Activated CD4-positive, alpha-beta T cell treated with anti-CD3 and anti-CD28 coated beads, Interleukin-2, Interleukin-6, amounts not matched to agents 100 ng/mL and 50 ng/mL, durations not matched to agents 16 hours and 8 hours (primary cell): ENCODE data around the gene ZNF22.
"Not testable (repeated sequence)": the region's sequence is repeated elsewhere in the genome, so short reads cannot be mapped to it uniquely, and the experiment has no call there.

Experiments used
- DNase-seq: peaks from one replicate; pipeline ENCODE4 v3.0.0-alpha.2; 2020

ZNF22 gene

GRCh38 chr10:44992732-44993225, 7.9 kb upstream of the ZNF22 start:
- DNase-seq = no peak

DNA sequence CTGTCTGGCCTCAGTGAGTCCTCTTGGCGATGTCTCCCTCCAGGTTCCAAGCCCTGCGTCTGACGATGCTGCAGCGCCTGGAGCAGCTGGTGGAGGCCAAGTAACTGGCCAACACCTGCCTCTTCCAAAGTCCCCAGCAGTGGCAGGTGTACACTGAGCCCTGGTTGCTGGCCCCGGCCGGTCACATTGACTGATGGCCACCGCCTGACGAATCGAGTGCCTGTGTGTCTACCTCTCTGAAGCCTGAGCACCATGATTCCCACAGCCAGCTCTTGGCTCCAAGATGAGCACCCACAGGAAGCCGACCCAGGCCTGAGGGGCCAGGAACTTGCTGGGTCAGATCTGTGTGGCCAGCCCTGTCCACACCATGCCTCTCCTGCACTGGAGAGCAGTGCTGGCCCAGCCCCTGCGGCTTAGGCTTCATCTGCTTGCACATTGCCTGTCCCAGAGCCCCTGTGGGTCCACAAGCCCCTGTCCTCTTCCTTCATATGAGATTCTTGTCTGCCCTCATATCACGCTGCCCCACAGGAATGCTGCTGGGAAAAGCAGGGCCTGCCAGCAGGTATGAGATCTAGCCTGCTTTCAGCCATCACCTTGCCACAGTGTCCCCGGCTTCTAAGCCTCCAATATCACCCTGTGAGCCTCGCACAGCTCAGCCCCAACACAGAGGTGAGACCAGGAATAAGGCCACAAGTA, 7.3 kb upstream of the ZNF22 start:
- no peak for DNase-seq

DNA sequence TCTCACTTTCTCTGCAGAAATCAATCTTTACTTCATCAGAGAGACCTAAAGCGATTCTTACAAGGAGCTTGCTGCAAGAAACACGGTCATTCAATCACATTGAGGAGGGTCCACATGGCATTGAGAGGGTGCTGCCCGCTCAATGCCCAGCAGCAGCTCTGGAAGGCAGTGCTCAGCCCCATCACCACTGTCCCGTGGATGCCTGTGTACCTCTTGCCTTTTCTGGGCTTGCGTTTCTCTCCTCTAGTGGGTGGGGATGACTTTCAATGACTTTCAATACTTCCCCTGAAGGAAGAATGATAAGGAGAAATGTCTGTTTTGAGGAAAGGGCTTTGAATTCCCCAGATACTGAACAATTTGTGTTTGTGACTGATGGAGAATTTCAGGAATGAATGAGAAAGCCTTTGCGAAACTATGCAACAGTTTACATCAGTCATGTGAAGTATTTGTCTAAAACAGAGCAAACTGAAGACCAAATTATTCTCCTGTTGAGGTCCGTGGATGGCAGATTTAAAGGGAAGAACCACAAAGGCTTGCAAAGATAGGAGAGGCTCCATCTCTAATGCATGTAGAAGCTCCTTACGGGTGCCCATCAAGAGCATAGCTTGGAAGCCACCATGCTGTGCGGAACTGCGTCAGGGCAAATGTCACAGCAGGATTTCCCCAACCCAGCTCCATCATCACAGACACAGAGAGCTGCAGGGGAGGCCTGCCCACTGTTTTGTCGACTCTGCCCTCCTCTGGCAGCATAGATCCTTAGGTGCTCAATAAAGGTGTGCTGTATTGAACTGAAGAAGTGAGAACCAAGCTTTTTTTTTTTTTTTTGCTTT, 6.6 kb upstream of the ZNF22 start:
- no peak for DNase-seq

GRCh38 chr10:44994752-44995530, 5.8 kb upstream of the ZNF22 start:
- DNase-seq = no peak

DNA sequence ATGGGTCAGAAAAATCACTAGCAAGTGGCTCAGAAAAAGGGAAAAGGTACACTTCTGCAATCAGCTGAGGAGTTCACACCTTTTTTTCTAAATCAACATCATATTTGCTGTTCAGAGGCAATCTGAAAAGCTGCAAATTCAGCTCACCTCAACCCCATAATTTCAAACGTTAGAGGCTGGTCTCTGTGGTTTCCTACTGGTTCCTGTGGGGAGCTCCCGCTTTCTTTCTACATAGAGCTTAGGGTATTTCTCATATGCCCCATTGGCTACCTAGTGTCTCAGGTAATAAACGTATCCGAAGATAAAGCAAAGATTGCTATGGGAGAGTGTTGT, 5.2 kb upstream of the ZNF22 start:
- DNase-seq = peak; percentile 20

DNA sequence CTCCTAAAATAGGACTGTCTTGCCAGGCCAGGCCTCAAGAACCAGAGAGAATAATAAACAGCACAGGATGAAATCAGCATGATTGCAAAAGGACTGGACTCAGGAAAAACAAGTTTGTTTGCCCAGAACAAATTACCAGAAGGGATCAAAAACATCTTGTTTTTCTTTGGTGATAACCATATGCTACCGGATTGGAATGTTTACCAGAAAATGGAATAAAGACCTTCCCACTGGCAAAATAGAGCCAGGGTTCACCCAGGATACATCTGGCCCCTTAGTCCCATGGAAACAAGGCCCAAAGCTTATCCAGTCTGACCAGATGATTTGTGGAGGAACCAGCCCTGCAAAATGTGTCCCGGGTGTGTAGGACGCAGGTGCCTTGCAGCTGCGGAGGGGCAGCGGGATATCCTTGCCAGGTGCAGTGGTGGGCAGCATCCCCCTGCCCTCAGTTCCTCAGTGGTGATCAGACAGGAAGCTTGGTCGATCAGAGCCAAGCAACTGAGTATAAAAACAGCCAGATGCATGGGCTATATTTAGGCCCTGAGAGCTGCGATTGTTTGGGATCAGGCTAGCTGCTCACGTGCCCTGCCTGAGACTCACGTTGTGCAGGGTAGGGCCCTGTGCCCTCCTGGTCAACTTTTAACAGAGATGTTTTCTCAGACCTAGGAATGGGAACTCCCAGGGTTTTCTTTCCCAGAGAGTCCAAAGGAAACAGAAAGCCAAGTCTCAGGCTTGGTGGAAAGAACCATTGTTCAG, 4.6 kb upstream of the ZNF22 start:
- DNase-seq = no peak

DNA sequence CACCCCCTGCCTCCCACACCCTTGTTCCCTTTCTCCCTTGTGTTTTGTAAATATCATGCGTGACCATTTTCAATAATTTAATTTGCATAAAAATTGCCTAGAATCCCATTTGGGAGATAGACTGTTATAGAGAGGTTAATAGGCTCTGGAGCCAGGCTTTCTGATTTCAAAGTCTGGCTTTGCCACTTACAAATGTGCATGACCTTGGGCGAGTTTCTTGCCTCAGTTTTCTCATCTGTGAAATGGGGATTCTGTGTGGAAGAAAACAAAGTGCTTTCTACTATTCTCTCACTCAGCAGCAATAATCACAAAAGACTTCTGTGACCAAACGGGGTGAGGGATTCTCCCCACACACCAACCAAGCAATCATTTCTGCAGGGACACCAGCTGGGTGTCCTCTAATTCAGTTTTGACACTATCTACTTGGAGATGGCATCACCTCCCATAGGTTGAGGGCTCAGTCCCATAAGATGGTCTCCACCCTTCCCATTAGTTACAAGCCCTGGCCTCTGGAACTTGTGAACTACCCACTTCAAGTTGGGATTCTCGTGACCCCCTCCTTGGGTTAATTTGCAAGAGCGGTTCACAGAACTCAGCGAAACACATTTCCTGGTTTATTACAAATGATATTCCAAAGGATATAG, 3.5 kb upstream of the ZNF22 start:
- DNase-seq = no peak

DNA sequence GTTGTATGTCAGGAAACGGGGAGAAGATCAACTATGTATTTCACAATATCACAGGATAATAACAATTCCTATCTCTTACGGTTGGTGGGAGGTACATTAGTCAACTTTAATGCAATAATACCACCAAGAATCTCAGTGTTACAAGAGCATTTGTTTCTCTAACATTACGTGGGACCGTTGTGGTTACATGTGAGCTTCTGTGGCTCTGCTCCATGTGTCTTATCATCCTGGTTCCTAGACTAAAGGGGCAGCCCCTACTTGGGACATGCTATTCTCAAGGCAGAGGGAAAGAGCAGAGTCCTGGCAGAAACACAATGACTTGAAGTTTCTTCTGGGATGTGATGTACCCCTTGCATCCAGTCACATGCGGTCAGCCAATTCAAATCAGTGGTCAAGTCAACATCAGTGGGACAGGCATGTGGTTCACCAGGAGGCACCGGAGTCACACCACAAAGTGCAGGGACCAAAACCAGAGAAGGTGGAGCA, 2.5 kb upstream of the ZNF22 start:
- DNase-seq = no peak

DNA sequence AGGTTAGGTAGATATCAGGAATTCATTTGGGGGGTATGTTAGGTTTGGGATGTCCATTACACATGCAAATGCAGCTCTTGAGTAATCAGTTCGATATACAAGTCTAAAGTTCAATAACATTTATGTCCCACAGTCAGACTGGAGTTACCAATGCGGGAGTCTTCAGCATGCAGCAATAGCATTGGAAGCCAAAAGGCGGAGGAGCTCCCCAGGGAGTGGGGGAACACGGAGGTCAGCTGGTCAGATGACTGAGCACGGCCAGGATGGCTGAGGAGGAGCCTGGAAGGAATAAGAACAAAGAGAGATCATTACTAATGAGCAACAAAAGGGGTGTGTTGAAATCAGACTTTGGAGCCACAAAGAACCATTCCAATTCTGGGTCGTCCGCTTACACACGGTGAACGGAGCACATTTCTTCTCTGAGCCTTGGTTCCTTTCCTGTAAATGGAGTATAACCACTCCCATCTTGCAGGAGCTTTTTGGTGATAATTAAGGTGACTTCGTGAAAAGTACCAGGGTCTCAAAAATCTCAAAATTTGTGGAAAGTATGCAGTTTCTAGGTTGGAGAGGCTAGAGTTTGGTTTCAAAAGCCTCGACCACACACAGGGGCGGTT, 478 bp upstream of the ZNF22 start:
- DNase-seq = no peak

- DNase-seq = peak; percentile 41
These were observed 842 bp downstream of the ZNF22 start for GRCh38 chr10:45001381-45002148.

- DNase-seq = no peak
These were observed 2.8 kb downstream of the ZNF22 start for GRCh38 chr10:45003432-45004000.

DNA sequence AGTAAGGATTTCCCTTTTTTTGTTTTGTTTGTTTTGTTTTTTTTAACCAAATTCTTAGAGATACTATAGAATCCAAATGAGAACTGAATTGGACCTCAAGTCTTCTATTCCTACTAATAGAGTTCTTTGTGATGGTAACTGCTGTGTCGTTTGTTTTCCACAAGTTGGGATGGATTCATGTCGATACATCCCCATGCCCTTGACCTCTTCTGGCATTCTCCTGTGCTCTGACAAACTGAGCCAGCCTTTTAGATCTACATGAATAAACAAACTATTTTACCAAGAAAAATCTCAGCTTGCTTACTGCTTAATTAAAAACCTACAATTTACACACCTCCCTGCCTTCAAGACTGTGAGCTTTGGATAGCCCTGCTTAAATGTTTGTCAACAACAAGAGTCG, 3.9 kb downstream of the ZNF22 start:
- DNase-seq = no peak

DNA sequence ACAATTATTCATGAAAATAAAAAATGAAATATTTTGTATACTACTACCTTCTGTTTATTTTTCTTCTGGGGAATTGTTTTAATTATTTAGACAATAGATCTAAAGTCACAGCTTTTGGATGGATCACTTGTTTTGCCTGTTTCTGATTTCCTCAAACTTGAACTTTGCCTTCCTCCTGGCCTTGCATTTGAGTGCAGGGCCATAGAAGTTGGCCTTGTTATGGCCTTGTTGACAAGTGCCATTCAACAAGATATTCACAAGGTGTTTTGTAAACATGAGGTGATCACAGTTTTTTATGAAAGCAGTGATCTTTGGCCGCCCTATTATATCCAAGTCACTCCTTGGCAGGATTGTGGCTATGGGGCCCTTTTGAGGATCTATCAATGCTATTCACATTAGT, 4.6 kb downstream of the ZNF22 start:
- DNase-seq = no peak

DNA sequence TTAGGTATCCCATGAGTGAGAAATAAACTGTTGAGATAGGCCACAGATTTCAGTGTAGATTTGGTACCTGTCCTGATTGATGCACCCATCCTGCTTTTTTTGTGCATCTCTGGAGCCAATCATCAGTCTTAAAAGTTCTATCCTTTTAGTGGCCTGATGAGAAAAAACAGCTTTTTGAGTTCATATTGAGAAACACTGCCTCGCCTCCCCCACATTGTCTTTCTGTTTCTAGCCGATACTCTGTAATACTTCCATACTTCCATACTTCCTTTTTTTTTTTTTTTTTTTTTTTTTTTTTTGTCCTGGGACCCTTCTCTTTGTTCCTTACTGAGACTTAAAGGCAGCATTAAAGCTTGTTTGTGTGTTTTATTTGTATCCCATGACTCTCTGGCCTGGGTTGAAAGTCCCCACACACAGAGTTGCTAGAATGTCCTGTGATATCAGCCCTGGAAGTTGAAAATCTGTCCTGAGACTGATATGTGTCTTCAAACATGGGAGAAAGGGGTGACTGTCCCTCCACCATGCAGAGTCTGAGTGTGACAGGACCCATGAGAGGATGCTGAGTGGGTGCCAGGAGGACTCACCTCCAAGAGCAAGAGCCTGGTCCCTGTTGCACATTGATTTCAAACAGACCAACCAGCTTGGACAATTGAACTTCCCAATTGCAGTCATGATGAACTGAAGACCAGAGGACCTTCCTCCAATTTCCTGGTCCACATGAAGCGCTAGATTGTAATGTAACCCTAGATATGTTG, 5.7 kb downstream of the ZNF22 start:
- no peak for DNase-seq

- peak; percentile 68 for DNase-seq
These were observed 7.9 kb downstream of the ZNF22 start for GRCh38 chr10:45008524-45009161.

DNA sequence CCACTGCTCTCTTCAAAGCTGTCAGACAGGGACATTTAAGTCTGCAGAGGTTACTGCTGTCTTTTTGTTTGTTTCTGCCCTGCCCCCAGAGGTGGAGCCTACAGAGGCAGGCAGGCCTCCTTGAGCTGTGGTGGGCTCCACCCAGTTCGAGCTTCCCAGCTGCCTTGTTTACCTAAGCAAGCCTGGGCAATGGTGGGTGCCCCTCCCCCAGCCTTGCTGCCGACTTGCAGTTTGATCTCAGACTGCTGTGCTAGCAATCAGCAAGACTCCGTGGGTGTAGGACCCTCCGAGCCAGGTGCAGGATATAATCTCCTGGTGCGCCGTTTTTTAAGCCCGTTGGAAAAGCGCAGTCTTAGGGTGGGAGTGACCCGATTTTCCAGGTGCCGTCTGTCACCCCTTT, 13.8 kb downstream of the ZNF22 start:
- DNase-seq = not testable (repeated sequence)

DNA sequence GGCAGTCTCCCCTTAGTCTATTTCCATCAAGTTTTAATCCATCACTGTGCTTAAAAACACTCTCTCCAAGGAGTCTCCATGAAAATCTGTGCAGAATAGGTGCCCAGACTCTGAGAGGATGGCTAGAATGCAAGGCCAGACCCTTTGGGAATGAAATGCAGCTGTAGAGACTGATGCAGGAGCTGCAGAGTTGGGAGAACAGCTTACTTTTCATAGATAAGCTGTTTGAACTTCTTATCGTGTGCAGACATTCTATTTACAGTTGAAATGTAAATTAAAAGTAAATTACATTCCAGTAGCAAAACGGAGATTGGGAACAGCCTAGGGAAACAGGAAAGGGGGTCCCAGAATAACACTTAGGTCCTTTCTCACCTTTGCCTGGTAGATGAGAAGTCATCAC, 14.9 kb downstream of the ZNF22 start:
- DNase-seq = no peak

DNA sequence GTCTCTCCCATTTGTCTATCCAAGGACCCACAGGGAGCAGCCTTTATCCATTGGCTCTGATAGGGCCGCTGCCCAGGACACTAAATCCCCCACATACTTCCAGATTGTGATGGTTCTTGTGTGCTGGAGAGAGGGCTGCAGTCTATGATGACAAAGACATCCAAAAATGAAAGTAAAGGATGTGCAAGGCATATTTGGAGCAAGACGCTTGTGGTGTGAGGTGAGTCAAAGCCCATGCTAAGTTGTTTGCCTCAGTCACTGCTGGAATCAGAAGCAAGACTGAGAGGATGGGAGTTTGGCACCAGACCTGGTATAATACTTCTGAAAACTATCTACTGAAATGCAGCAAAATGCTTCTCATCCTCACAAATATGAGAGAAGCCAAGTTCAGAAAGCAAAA, 22.7 kb downstream of the ZNF22 start:
- no peak for DNase-seq

DNA sequence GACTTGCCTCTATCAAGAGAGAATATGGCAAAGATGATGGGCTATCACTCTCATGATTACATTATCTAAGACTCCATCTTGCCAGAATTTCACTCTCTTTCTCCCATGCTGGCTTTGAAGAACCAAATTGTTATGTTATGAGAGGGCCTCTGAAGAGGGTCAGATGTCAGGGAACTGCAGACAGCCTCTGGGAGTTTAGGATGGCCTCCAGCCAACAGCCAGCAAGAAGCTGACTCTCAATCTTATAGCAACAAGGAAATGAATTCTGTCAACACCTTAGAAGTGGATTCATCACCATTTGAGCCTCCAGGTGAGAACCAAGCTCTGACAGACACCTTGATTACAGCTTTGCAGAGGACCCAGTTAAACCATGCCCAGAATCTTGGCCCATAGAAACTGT, 33.6 kb downstream of the ZNF22 start:
- DNase-seq = no peak
